Measurements from ENCODE around the gene SMOC1.

- TF ChIP-seq, protein P1, sequence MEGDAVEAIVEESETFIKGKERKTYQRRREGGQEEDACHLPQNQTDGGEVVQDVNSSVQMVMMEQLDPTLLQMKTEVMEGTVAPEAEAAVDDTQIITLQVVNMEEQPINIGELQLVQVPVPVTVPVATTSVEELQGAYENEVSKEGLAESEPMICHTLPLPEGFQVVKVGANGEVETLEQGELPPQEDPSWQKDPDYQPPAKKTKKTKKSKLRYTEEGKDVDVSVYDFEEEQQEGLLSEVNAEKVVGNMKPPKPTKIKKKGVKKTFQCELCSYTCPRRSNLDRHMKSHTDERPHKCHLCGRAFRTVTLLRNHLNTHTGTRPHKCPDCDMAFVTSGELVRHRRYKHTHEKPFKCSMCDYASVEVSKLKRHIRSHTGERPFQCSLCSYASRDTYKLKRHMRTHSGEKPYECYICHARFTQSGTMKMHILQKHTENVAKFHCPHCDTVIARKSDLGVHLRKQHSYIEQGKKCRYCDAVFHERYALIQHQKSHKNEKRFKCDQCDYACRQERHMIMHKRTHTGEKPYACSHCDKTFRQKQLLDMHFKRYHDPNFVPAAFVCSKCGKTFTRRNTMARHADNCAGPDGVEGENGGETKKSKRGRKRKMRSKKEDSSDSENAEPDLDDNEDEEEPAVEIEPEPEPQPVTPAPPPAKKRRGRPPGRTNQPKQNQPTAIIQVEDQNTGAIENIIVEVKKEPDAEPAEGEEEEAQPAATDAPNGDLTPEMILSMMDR (conservative IDR thresholded peaks at IDR 0.05): no peak
- TF ChIP-seq EZH2 (IDR thresholded peaks at IDR 0.05; ENCODE audit: low read depth): no peak
Observed at GRCh38 chr14:69924201-69924600, 45.0 kb downstream of the SMOC1 start.
